Measurements from ENCODE around the gene IRF6. TPM values are rescaled to one million over a fixed set of nuclear protein-coding genes. Genes with fewer than 3 reads are reported as not detected.

The IRF6 gene
- total and polyA plus RNA-seq, 8 donors = 15.7 to 26.5 (median 19.3) TPM

DNA sequence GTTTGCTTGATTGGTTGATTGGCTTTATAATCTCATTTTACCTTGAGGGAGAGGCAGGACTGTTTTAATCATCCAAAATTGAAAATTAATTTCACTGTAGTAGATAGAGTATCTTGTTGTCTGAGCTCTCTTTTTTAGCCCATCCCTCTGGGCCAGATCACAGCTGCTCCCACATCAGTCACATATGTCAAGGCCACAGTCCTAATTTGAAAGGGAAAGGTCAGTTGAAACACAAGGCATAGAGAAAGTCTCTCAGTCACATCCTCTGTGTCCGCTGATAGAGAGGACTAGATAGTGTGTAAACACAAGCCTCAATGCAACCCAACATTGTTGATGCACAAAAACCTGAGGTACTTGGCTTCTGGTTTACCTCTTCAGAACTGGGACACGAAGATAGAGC, 28.4 kb downstream of the IRF6 start:
- no peaks in the 10 kb centered on the region for H3K4me1 ChIP-seq
- H3K27me3 ChIP-seq = no peaks in the 10 kb centered on the region
- H3K36me3 ChIP-seq = peaks cover 0 to 49% of the 10 kb centered on the region in 2 donors
- intact Hi-C loops (cut with DNase I) = no loop called here
- no peak for ATAC-seq
- TF ChIP-seq CTCF (IDR thresholded peaks at IDR 0.05) = no peak
- no peaks in the 10 kb centered on the region for H3K9me3 ChIP-seq
- no peak overlapping the region for H3K27ac ChIP-seq
- no peak for DNase-seq
- H3K4me3 ChIP-seq = no peak overlapping the region

DNA sequence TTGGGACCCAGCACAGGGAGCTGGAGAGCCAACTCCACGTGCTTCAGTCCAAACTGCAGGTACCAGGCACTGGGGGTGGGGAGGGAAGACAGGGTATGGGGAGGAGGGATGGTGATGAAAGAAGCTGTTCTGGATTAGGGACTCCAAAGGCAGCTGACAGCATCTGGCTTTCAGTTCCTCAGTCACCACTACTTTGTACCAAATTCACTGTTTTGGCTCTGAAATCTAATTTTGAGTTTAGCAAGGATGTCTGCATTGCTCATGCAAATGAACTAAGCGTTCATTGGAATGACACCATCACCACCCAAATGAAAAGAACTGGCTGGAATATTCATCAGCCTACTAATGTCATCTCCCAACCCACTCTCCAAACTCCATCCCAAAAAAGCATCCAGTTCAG, 30.3 kb downstream of the IRF6 start:
- TF ChIP-seq CTCF (IDR thresholded peaks at IDR 0.05) = no peak

GRCh38 chr1:209774592-209774991, 31.4 kb downstream of the IRF6 start:
- TF ChIP-seq CTCF (IDR thresholded peaks at IDR 0.05) = no peak
- ATAC-seq (no peak), DNase-seq (no peak)
- H3K4me3 ChIP-seq = no peak overlapping the region
- no peaks in the 10 kb centered on the region for H3K9me3 ChIP-seq
- H3K36me3 ChIP-seq = peaks cover 0 to 40% of the 10 kb centered on the region in 2 donors
- H3K27me3 ChIP-seq = no peaks in the 10 kb centered on the region
- intact Hi-C loops (cut with DNase I) = no loop called here
- H3K27ac ChIP-seq = no peak overlapping the region
- H3K4me1 ChIP-seq = peaks cover 1 to 6% of the 10 kb centered on the region in 2 donors

More for the DNA sequence above, 30.3 kb downstream of the IRF6 start:
- no peak for DNase-seq
- Histone ChIP-seq H3K9me3 (no peaks in the 10 kb centered on the region), H3K27ac (no peak overlapping the region), H3K4me3 (no peak overlapping the region), H3K4me1 (no peaks in the 10 kb centered on the region), H3K36me3 (peaks cover 0 to 40% of the 10 kb centered on the region in 2 donors), H3K27me3 (no peaks in the 10 kb centered on the region)
- intact Hi-C loops (cut with DNase I) = no loop called here
- ATAC-seq = no peak

DNA sequence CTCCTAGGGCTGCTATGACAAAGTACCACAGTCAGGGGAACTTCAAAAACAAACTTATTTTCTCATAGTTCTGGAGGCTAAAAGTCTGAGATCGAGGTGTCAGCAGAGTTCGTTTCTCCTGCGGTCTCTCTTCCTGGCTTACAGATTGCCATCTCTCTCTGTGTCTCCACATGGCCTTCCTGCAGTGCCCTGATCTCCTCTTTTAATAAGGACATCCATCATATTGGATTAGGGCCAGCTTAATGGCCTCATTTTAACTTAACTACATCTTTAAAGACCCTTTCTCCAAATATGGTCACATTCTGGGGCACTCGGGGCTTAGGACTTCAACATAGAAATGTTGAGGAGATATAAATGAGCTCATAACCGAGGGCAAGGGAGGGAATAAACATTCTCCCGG, 33.8 kb downstream of the IRF6 start:
- no peak overlapping the region for H3K27ac ChIP-seq
- no peak for TF ChIP-seq CTCF (IDR thresholded peaks at IDR 0.05)
- H3K36me3 ChIP-seq = peaks cover 0 to 19% of the 10 kb centered on the region in 2 donors
- no peak for DNase-seq
- H3K4me3 ChIP-seq = no peak overlapping the region
- ATAC-seq = no peak
- no peaks in the 10 kb centered on the region for H3K27me3 ChIP-seq
- intact Hi-C loops (cut with DNase I) = no loop called here
- H3K9me3 ChIP-seq = no peaks in the 10 kb centered on the region
- H3K4me1 ChIP-seq = peaks cover 8 to 31% of the 10 kb centered on the region in 2 donors

DNA sequence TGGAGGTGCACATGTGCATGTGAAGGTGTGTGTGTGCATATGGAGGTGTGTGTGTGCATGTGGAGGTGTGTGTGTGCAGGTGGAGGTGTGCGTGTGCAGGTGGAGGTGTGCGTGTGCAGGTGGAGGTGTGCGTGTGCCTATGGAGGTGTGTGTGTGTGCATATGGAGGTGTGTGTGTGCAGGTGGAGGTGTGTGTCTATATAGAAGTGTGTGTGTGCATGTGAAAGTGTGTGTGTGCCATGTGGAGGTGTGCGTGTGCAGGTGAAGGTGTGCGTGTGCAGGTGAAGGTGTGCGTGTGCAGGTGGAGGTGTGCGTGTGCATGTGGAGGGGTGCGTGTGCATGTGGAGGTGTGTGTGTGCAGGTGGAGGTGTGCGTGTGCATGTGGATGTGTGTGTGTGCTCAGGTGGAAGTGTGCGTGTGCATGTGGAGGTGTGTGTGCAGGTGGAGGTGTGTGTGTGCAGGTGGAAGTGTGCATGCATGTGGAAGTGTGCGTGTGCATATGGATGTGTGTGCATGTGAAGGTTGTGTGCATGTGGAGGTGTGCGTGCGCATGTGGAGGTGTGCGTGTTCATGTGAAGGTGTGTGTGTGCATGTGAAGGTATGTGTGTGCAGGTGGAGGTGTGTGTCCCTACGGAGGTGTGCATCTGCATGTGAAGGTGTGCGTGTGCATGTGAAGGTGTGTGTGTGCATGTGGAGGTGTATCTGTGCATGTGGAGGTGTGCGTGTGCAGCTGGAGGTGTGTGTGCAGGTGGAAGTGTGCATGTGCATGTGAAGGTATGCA, 35.1 kb downstream of the IRF6 start:
- peaks cover 8 to 44% of the 10 kb centered on the region in 2 donors for H3K4me1 ChIP-seq
- H3K27ac ChIP-seq = no peak overlapping the region
- peaks cover 0 to 8% of the 10 kb centered on the region in 2 donors for H3K36me3 ChIP-seq
- H3K4me3 ChIP-seq = no peak overlapping the region
- H3K9me3 ChIP-seq = no peaks in the 10 kb centered on the region
- no peak for TF ChIP-seq CTCF (IDR thresholded peaks at IDR 0.05)
- intact Hi-C loops (cut with DNase I) = no loop called here
- H3K27me3 ChIP-seq = no peaks in the 10 kb centered on the region
- DNase-seq (no peak), ATAC-seq (no peak)

All from left lung (tissue), 10 donors.